HepG2 (cell line): ENCODE results near the gene EXOC3L4. TPM values are rescaled to one million over a fixed set of nuclear protein-coding genes. Genes with fewer than 3 reads are reported as not detected.
A peak's percentile ranks its signal among the peaks of the same experiment; 100 is the strongest.

ENCODE experiments used
- ATAD3A ChIP-seq: sonication (generic); formaldehyde crosslinking; IDR thresholded peaks from 2 replicates; pipeline ENCODE4 v1.4.0; 2020; ENCODE audit warnings: missing genetic modification reagents
- ELF3 ChIP-seq: IDR thresholded peaks from 2 replicates; pipeline ENCODE4 v1.6.1; 2016; ENCODE audit warnings: missing genetic modification reagents, missing compliant biosample characterization
- HDAC2 ChIP-seq: sonication (generic); formaldehyde crosslinking; IDR thresholded peaks from 2 replicates; pipeline ENCODE4 v1.4.0; 2020; ENCODE audit warnings: missing genetic modification reagents
- KLF11 ChIP-seq: IDR thresholded peaks from 2 replicates; pipeline ENCODE4 v1.6.1; 2016; ENCODE audit warnings: missing compliant biosample characterization
- MEIS1 ChIP-seq: sonication (generic); formaldehyde crosslinking; IDR thresholded peaks from 2 replicates; pipeline ENCODE4 v1.9.0; 2021; ENCODE audit warnings: mild to moderate bottlenecking, missing genetic modification reagents, moderate library complexity, borderline replicate concordance
- MIER3 ChIP-seq: IDR thresholded peaks from 2 replicates; pipeline ENCODE4 v1.6.1; 2016; ENCODE audit warnings: missing compliant biosample characterization, borderline replicate concordance
- NCOA5 ChIP-seq: sonication (generic); formaldehyde crosslinking; IDR thresholded peaks from 2 replicates; pipeline ENCODE4 v1.4.0; 2020; ENCODE audit warnings: missing genetic modification reagents
- PAF1 ChIP-seq: IDR thresholded peaks from 2 replicates; pipeline ENCODE4 v1.6.1; 2016; ENCODE audit warnings: missing genetic modification reagents, missing compliant biosample characterization
- RFXANK ChIP-seq: IDR thresholded peaks from 2 replicates; pipeline ENCODE4 v1.6.1; 2016
- SIX1 ChIP-seq: sonication (generic); formaldehyde crosslinking; IDR thresholded peaks from 2 replicates; pipeline ENCODE4 v1.4.0; 2020; ENCODE audit warnings: missing genetic modification reagents, borderline replicate concordance
- SPEN ChIP-seq: sonication (generic); formaldehyde crosslinking; IDR thresholded peaks from 2 replicates; pipeline ENCODE4 v1.5.1; 2020; ENCODE audit warnings: low read depth, mild to moderate bottlenecking, missing genetic modification reagents
- TCF7L2 ChIP-seq: IDR thresholded peaks from 2 replicates; pipeline ENCODE4 v1.6.1; 2011; ENCODE audit warnings: mild to moderate bottlenecking, low read depth, low read length, moderate library complexity
- ZFP36L1 ChIP-seq: sonication (generic); formaldehyde crosslinking; IDR thresholded peaks from 2 replicates; pipeline ENCODE4 v1.8.0; 2022; ENCODE audit warnings: mild to moderate bottlenecking, missing genetic modification reagents, moderate library complexity
- ZNF225 ChIP-seq: sonication (generic); formaldehyde crosslinking; IDR thresholded peaks from 2 replicates; pipeline ENCODE4 v1.4.0; 2020; ENCODE audit warnings: mild to moderate bottlenecking, missing genetic modification reagents
- ZNF292 ChIP-seq: sonication (generic); formaldehyde crosslinking; IDR thresholded peaks from 2 replicates; pipeline ENCODE4 v1.8.1; 2022; ENCODE audit warnings: mild to moderate bottlenecking, low read depth, missing genetic modification reagents, borderline replicate concordance
- ZNF326 ChIP-seq: sonication (generic); formaldehyde crosslinking; IDR thresholded peaks from 2 replicates; pipeline ENCODE4 v1.4.0; 2020; ENCODE audit warnings: missing genetic modification reagents, borderline replicate concordance
- ZNF761 ChIP-seq: sonication (generic); formaldehyde crosslinking; conservative IDR thresholded peaks from 2 replicates; pipeline ENCODE4 v1.4.0; 2020; ENCODE audit warnings: mild to moderate bottlenecking, missing genetic modification reagents
- ZNF775 ChIP-seq: sonication (generic); formaldehyde crosslinking; IDR thresholded peaks from 2 replicates; pipeline ENCODE4 v1.4.0; 2020; ENCODE audit warnings: missing genetic modification reagents, mild to moderate bottlenecking, moderate library complexity, borderline replicate concordance
- polyA plus RNA-seq, 8 experiments: library from polyadenylated mRNA; depleted of rRNA in 3 of 8; stranded (reverse) in 7 of 8; unstranded in 1 of 8; fragments of >200 nt; fragmentation: Illumina TruSeq in 4 of 8; extraction: Trizol in 4 of 8; gene quantifications; 2 replicates each; pipeline versions ENCODE4 v1.2.1 to v1.2.3, GENCODE V29; 2011 to 2016; ENCODE audit warnings: low read depth in 4 of 8, missing spikeins in 1 of 8, mixed read lengths in 1 of 8; ENCODE audit not compliant: insufficient read depth in 1 of 8
- total RNA-seq, 5 experiments: library from RNA; depleted of rRNA; stranded (reverse); fragments of >200 nt; fragmentation: Illumina TruSeq; extraction: Trizol; gene quantifications; 2 replicates each; pipeline ENCODE4 v1.2.3, GENCODE V29; 2016; ENCODE audit warnings: low read depth in 1 of 5
- TF ChIP-seq, protein P1 (sequence below): sonication (generic); formaldehyde crosslinking; IDR thresholded peaks from 2 replicates; pipeline ENCODE4 v1.5.0; 2020; ENCODE audit warnings: missing genetic modification reagents
- TF ChIP-seq, protein P2 (sequence below): sonication (generic); formaldehyde crosslinking; IDR thresholded peaks from 2 replicates; pipeline ENCODE4 v1.8.1; 2023; ENCODE audit warnings: mild to moderate bottlenecking, moderate library complexity, missing genetic modification reagents
- TF ChIP-seq, protein P3 (sequence below): IDR thresholded peaks from 2 replicates; pipeline ENCODE4 v1.6.1; 2016; ENCODE audit warnings: mild to moderate bottlenecking
- TF ChIP-seq, protein P4 (sequence below): sonication (generic); formaldehyde crosslinking; IDR thresholded peaks from 2 replicates; pipeline ENCODE4 v1.4.0; 2020; ENCODE audit warnings: mild to moderate bottlenecking, low read depth, missing genetic modification reagents
- TF ChIP-seq, protein P5 (sequence below): fragments of 450-650 bp; IDR thresholded peaks from 2 replicates; pipeline ENCODE4 v1.6.1; 2017; ENCODE audit warnings: mild to moderate bottlenecking

Gene EXOC3L4
- total and polyA plus RNA-seq, 2 of the 13 experiments (the other 11 are each of a cell fraction or from before 2014, with no cell fraction given), result 11.8 to 27.0 TPM

DNA sequence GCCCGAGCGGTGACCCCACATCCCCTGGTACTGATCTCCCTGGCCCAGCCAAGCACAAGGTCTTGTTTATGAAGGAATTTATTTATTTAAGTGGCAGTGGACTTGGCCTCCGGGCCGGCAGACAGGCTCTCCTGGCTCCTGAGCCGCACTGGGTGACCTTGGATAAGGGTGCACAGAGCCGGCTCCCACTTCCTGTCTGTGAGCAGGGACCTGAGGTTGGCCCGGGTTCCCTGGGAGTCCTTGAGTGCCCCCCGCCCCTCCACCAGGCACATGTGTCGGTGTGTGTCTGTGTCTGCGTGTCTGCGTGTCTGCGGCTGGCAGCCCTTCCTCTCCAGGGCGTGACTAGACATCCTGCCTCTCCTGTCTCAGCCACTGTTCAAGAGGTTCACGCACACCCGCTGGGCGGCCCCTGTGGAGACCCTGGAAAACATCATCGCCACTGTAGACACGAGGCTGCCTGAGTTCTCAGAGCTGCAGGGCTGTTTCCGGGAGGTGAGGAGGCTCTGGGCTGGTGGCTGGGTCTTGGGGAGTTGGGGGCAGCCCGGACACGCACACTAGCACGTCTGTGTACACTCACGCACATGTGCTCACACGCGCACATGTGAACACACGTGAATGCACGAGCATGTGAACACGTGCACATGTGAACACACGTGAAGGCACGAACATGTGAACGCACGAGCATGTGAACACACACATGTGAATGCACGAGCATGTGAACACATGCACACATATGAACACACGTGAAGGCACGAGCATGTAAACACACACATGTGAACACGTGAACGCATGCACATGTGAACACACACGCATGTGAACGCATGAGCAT lies 38.1 kb downstream of the EXOC3L4 start (continued):
- TF ChIP-seq PAF1 (no peak), ZNF326 (CRISPR knock-in tag) (no peak), SPEN (no peak), ATAD3A (CRISPR knock-in tag) (no peak), ZNF761 (no peak), KLF11 (CRISPR knock-in tag) (no peak), SIX1 (CRISPR knock-in tag) (no peak), ELF3 (CRISPR knock-in tag) (peak; percentile 50; the same call in 1 of the 2 replicates), ZNF225 (CRISPR knock-in tag) (no peak), NCOA5 (CRISPR knock-in tag) (no peak), ZNF292 (0 out of 2 replicates have a peak, but pooled peaks have one; percentile 29), RFXANK (no peak), ZNF775 (CRISPR knock-in tag) (no peak), MEIS1 (CRISPR knock-in tag) (no peak), MIER3 (CRISPR knock-in tag) (no peak), ZFP36L1 (no peak), TCF7L2 (no peak), HDAC2 (CRISPR knock-in tag) (0 out of 2 replicates have a peak, but pooled peaks have one; percentile 22)
- TF ChIP-seq, protein P1, sequence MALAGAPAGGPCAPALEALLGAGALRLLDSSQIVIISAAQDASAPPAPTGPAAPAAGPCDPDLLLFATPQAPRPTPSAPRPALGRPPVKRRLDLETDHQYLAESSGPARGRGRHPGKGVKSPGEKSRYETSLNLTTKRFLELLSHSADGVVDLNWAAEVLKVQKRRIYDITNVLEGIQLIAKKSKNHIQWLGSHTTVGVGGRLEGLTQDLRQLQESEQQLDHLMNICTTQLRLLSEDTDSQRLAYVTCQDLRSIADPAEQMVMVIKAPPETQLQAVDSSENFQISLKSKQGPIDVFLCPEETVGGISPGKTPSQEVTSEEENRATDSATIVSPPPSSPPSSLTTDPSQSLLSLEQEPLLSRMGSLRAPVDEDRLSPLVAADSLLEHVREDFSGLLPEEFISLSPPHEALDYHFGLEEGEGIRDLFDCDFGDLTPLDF (CRISPR knock-in tag), result no peak
- TF ChIP-seq, protein P2, sequence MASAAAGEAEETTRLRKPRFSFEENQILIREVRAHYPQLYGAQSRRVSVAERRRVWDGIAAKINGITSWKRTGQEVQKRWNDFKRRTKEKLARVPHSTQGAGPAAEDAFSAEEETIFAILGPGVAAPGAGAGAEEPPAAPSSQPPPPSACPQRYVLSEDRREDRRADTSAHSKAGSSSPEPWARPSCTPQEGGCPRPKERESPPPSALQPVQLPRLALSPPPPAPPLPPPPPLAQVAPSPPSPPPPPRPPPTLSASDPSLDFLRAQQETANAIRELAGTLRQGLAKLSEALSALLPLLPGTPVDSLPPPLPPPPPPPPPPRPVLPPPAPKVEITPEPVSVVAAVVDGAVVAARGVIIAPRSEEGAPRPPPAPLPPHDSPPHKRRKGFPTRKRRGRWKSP, result no peak
- TF ChIP-seq, protein P3, sequence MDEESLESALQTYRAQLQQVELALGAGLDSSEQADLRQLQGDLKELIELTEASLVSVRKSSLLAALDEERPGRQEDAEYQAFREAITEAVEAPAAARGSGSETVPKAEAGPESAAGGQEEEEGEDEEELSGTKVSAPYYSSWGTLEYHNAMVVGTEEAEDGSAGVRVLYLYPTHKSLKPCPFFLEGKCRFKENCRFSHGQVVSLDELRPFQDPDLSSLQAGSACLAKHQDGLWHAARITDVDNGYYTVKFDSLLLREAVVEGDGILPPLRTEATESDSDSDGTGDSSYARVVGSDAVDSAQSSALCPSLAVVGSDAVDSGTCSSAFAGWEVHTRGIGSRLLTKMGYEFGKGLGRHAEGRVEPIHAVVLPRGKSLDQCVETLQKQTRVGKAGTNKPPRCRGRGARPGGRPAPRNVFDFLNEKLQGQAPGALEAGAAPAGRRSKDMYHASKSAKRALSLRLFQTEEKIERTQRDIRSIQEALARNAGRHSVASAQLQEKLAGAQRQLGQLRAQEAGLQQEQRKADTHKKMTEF, result peak; percentile 75
- TF ChIP-seq, protein P4, sequence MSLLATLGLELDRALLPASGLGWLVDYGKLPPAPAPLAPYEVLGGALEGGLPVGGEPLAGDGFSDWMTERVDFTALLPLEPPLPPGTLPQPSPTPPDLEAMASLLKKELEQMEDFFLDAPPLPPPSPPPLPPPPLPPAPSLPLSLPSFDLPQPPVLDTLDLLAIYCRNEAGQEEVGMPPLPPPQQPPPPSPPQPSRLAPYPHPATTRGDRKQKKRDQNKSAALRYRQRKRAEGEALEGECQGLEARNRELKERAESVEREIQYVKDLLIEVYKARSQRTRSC (CRISPR knock-in tag), result no peak
- TF ChIP-seq, protein P5, sequence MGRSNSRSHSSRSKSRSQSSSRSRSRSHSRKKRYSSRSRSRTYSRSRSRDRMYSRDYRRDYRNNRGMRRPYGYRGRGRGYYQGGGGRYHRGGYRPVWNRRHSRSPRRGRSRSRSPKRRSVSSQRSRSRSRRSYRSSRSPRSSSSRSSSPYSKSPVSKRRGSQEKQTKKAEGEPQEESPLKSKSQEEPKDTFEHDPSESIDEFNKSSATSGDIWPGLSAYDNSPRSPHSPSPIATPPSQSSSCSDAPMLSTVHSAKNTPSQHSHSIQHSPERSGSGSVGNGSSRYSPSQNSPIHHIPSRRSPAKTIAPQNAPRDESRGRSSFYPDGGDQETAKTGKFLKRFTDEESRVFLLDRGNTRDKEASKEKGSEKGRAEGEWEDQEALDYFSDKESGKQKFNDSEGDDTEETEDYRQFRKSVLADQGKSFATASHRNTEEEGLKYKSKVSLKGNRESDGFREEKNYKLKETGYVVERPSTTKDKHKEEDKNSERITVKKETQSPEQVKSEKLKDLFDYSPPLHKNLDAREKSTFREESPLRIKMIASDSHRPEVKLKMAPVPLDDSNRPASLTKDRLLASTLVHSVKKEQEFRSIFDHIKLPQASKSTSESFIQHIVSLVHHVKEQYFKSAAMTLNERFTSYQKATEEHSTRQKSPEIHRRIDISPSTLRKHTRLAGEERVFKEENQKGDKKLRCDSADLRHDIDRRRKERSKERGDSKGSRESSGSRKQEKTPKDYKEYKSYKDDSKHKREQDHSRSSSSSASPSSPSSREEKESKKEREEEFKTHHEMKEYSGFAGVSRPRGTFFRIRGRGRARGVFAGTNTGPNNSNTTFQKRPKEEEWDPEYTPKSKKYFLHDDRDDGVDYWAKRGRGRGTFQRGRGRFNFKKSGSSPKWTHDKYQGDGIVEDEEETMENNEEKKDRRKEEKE, result no peak
